SK-N-SH (cell line): ENCODE data around the gene PLB1. TPM values are rescaled to one million over a fixed set of nuclear protein-coding genes. Genes with fewer than 3 reads are reported as not detected.

ENCODE experiments used
- CTCF ChIA-PET: fragments of 300-600, 350-600 bp; formaldehyde crosslinking; extraction: SDS; loops from one replicate; lab custom pipeline; 2021; lab: Yijun Ruan, JAX
- POLR2A ChIA-PET: fragments of 350-600 bp; sonication (Branson Sonifier 250); formaldehyde crosslinking; extraction: SDS; loops from one replicate; lab custom pipeline; 2020; ENCODE audit warnings: antibody characterized with exemption, inconsistent platforms; lab: Yijun Ruan, JAX
- DNase-seq: peaks from one replicate; pipeline ENCODE4 v3.0.0; 2012
- H2AFZ ChIP-seq: fragments of 200-600 bp; sonication (generic); 2 replicates; pipeline ENCODE4 v1.8.1; 2016; ENCODE audit warnings: antibody characterized with exemption, mild to moderate bottlenecking, low read depth
- H3F3A ChIP-seq: fragments of 200-600 bp; sonication (generic); replicated peaks from 2 replicates; pipeline ENCODE3; 2016; ENCODE audit warnings: antibody characterized with exemption, mild to moderate bottlenecking; ENCODE audit not compliant: insufficient read depth
- H3K27ac ChIP-seq, 2 experiments: fragments of 200-500 bp in 1 of 2; fragments of 200-600 bp in 1 of 2; sonication (Bioruptor generic) in 1 of 2; sonication (generic), shearing (Covaris generic) in 1 of 2; 2 replicates each; pipeline versions ENCODE4 v1.5.1 to v1.6.1; 2014 to 2016; ENCODE audit warnings: low read depth in 2 of 2, inconsistent platforms in 1 of 2, low read length in 1 of 2, mild to moderate bottlenecking in 1 of 2, mixed read lengths in 1 of 2
- H3K27me3 ChIP-seq: fragments of 200-600 bp; sonication (generic), shearing (Covaris generic); 2 replicates; pipeline ENCODE4 v1.6.1; 2016; ENCODE audit warnings: mixed run types; ENCODE audit not compliant: insufficient read depth
- H3K36me3 ChIP-seq, 2 experiments: fragments of 200-500 bp in 1 of 2; fragments of 200-600 bp in 1 of 2; sonication (Bioruptor generic) in 1 of 2; sonication (generic) in 1 of 2; replicated peaks in 1 of 2; 2 replicates each; pipeline versions ENCODE3 to v1.5.1; 2014 to 2016; ENCODE audit warnings: low read length in 1 of 2, mild to moderate bottlenecking in 1 of 2; ENCODE audit not compliant: insufficient read depth in 2 of 2, control insufficient read depth in 1 of 2
- H3K4me1 ChIP-seq, 2 experiments: fragments of 200-500 bp in 1 of 2; fragments of 200-600 bp in 1 of 2; sonication (Bioruptor generic) in 1 of 2; sonication (generic), shearing (Covaris generic) in 1 of 2; 2 replicates each; pipeline versions ENCODE4 v1.5.1 to v1.6.1; 2014 to 2016; ENCODE audit warnings: low read depth in 1 of 2, low read length in 1 of 2, mixed run types in 1 of 2; ENCODE audit not compliant: insufficient read depth in 2 of 2, control insufficient read depth in 1 of 2
- H3K4me2 ChIP-seq: fragments of 200-600 bp; sonication (generic), shearing (Covaris generic); 2 replicates; pipeline ENCODE4 v1.6.1; 2017; ENCODE audit warnings: mixed run types
- H3K4me3 ChIP-seq, 2 experiments: fragments of 200-500 bp in 1 of 2; fragments of 200-600 bp in 1 of 2; sonication (Bioruptor generic) in 1 of 2; sonication (generic), shearing (Covaris generic) in 1 of 2; 2 replicates each; pipeline versions ENCODE4 v1.5.1 to v1.8.1; 2014 to 2016; ENCODE audit warnings: low read depth in 2 of 2, inconsistent platforms in 1 of 2, low read length in 1 of 2, mild to moderate bottlenecking in 1 of 2, mixed read lengths in 1 of 2, moderate library complexity in 1 of 2
- H3K79me2 ChIP-seq: fragments of 200-600 bp; sonication (generic); 2 replicates; pipeline ENCODE4 v1.8.1; 2017; ENCODE audit warnings: mild to moderate bottlenecking; ENCODE audit not compliant: insufficient read depth
- H3K9ac ChIP-seq: fragments of 200-600 bp; sonication (generic); 2 replicates; pipeline ENCODE4 v1.6.1; 2017; ENCODE audit warnings: mixed run types
- H3K9me2 ChIP-seq: fragments of 200-600 bp; sonication (generic); 2 replicates; pipeline ENCODE4 v1.6.1; 2017; ENCODE audit warnings: mixed run types
- H3K9me3 ChIP-seq: fragments of 200-600 bp; sonication (generic); 2 replicates; pipeline ENCODE4 v1.6.1; 2017; ENCODE audit warnings: mixed run types, mild to moderate bottlenecking, moderate library complexity
- H4K20me1 ChIP-seq: fragments of 200-600 bp; sonication (generic); 2 replicates; pipeline ENCODE4 v1.6.1; 2017; ENCODE audit warnings: mild to moderate bottlenecking, mixed run types; ENCODE audit not compliant: insufficient read depth
- CTCF ChIP-seq: fragments of 200-600 bp; sonication (generic); IDR thresholded peaks from 2 replicates; pipeline ENCODE4 v1.6.1; 2017; ENCODE audit warnings: antibody characterized with exemption, mild to moderate bottlenecking, moderate library complexity
- EP300 ChIP-seq, 2 experiments: IDR thresholded peaks; 2 replicates each; pipeline versions ENCODE4 v1.4.0 to v1.6.1; 2012; ENCODE audit warnings: borderline replicate concordance in 1 of 2, low read depth in 1 of 2, low read length in 1 of 2
- EZH2phosphoT487 ChIP-seq: fragments of 200-600 bp; sonication (generic); IDR thresholded peaks from 2 replicates; pipeline ENCODE4 v1.6.1; 2017; ENCODE audit warnings: low read depth, mixed run types, mild to moderate bottlenecking, antibody characterized with exemption, moderate library complexity, borderline replicate concordance
- FOSL2 ChIP-seq: IDR thresholded peaks from 2 replicates; pipeline ENCODE4 v1.4.0; 2012; ENCODE audit warnings: low read depth, mild to moderate bottlenecking, moderate library complexity, borderline replicate concordance
- FOXM1 ChIP-seq: IDR thresholded peaks from 2 replicates; pipeline ENCODE4 v1.4.0; 2012; ENCODE audit warnings: low read depth, mild to moderate bottlenecking
- GABPA ChIP-seq: IDR thresholded peaks from 2 replicates; pipeline ENCODE4 v1.4.0; 2012; ENCODE audit warnings: low read depth, mild to moderate bottlenecking
- GATA2 ChIP-seq: sonication (generic); formaldehyde crosslinking; IDR thresholded peaks from 2 replicates; pipeline ENCODE4 v1.5.0; 2020; ENCODE audit warnings: mild to moderate bottlenecking, missing genetic modification reagents
- IRF3 ChIP-seq: fragments of 150-350 bp; IDR thresholded peaks from 2 replicates; pipeline ENCODE4 v1.6.1; 2016; ENCODE audit warnings: mild to moderate bottlenecking, low read depth, low read length
- JUND ChIP-seq: IDR thresholded peaks from 2 replicates; pipeline ENCODE4 v1.4.0; 2012
- MAX ChIP-seq: IDR thresholded peaks from 2 replicates; pipeline ENCODE4 v1.4.0; 2012; ENCODE audit warnings: low read depth
- MXI1 ChIP-seq: IDR thresholded peaks from 2 replicates; pipeline ENCODE4 v1.6.1; 2012; ENCODE audit warnings: mild to moderate bottlenecking, low read depth, low read length, improper control_type of control experiment
- NRF1 ChIP-seq: IDR thresholded peaks from 2 replicates; pipeline ENCODE4 v1.6.1; 2012; ENCODE audit warnings: low read depth, mild to moderate bottlenecking, low read length
- PBX3 ChIP-seq: IDR thresholded peaks from 2 replicates; pipeline ENCODE4; 2012
- POLR2AphosphoS5 ChIP-seq: IDR thresholded peaks from 2 replicates; pipeline ENCODE4 v1.6.1; 2012; ENCODE audit warnings: low read depth, low read length
- SIN3A ChIP-seq: IDR thresholded peaks from 2 replicates; pipeline ENCODE4 v1.6.1; 2012; ENCODE audit warnings: low read depth, mild to moderate bottlenecking, low read length, moderate library complexity, borderline replicate concordance
- SMC3 ChIP-seq: IDR thresholded peaks from 2 replicates; pipeline ENCODE4 v1.6.1; 2012; ENCODE audit warnings: low read depth, low read length, improper control_type of control experiment
- TAF1 ChIP-seq: IDR thresholded peaks from 2 replicates; pipeline ENCODE4 v1.6.1; 2012; ENCODE audit warnings: low read depth, mild to moderate bottlenecking, low read length, moderate library complexity, borderline replicate concordance
- TCF12 ChIP-seq: IDR thresholded peaks from 2 replicates; pipeline ENCODE4 v1.4.0; 2012
- TEAD4 ChIP-seq: IDR thresholded peaks from 2 replicates; pipeline ENCODE4 v1.4.0; 2012; ENCODE audit warnings: mild to moderate bottlenecking, borderline replicate concordance; ENCODE audit not compliant: insufficient read depth
- USF1 ChIP-seq: IDR thresholded peaks from 2 replicates; pipeline ENCODE4 v1.4.0; 2012; ENCODE audit warnings: low read depth, borderline replicate concordance
- YY1 ChIP-seq: IDR thresholded peaks from 2 replicates; pipeline ENCODE4 v1.4.0; 2012; ENCODE audit warnings: low read depth, mild to moderate bottlenecking
- ZBTB33 ChIP-seq: IDR thresholded peaks from 2 replicates; pipeline ENCODE4 v1.4.0; 2012; ENCODE audit warnings: low read depth, borderline replicate concordance
- WGBS: methylation state at CpG from one replicate; pipeline ENCODE4 v1.1.6; 2017; ENCODE audit warnings: low lambda C conversion rate; 5-methylcytosine and 5-hydroxymethylcytosine counted together
- polyA plus RNA-seq, 3 experiments: library from polyadenylated mRNA; depleted of rRNA; stranded (reverse); fragments of >200 nt; gene quantifications; 2 replicates each; pipeline ENCODE4 v1.2.3, GENCODE V29; 2012

The PLB1 gene
- polyA plus RNA-seq, 1 of the 3 experiments (the other 2 are of a cell fraction), result 0.10 TPM

GRCh38 chr2:28600181-28600580, 104.3 kb downstream of the PLB1 start:
- Histone ChIP-seq H3F3A (peaks cover 8% of the 10 kb centered on the region), H4K20me1 (no peaks in the 10 kb centered on the region), H3K9me2 (no peaks in the 10 kb centered on the region), H3K9me3 (no peaks in the 10 kb centered on the region), H3K4me1 (no peaks in the 10 kb centered on the region), H2AFZ (no peak overlapping the region), H3K9ac (no peak overlapping the region), H3K36me3 (no peaks in the 10 kb centered on the region), H3K4me2 (no peak overlapping the region), H3K4me3 (no peak overlapping the region), H3K79me2 (no peaks in the 10 kb centered on the region), H3K27ac (no peak overlapping the region), H3K27me3 (no peaks in the 10 kb centered on the region)
- POLR2A ChIA-PET, result no interaction called here
- CTCF ChIA-PET, result interaction anchor here (1.4 kb wide), 1 partner anchor 154 kb away, joined by 4 read pairs; no protein-coding TSS in a partner anchor
- no peak for TF ChIP-seq JUND
- TF ChIP-seq FOSL2, result no peak
- no peak for TF ChIP-seq PBX3
- TF ChIP-seq EZH2phosphoT487, result no peak
- TF ChIP-seq USF1, result no peak
- no peak for TF ChIP-seq EP300 (IDR thresholded peaks at IDR 0.05; ENCODE audit: borderline replicate concordance in 1 of 2, low read depth in 1 of 2, low read length in 1 of 2)
- no peak for TF ChIP-seq GATA2 (CRISPR knock-in tag)
- TF ChIP-seq ZBTB33, result no peak
- no peak for TF ChIP-seq YY1
- no peak for TF ChIP-seq TCF12
- TF ChIP-seq NRF1, result no peak
- TF ChIP-seq FOXM1, result no peak
- TF ChIP-seq TEAD4, result no peak
- no peak for TF ChIP-seq SMC3
- TF ChIP-seq MXI1, result no peak
- WGBS, result 94% methylated on average over 5 of the region's 5 CpGs
- no peak for DNase-seq

- no peaks in the 10 kb centered on the region for H4K20me1 ChIP-seq
- POLR2A ChIA-PET, result no interaction called here
- CTCF ChIA-PET, result interaction anchor here (1.5 to 3.4 kb wide), 2 partner anchors 8 to 12 kb away, joined by 4 to 33 read pairs; no protein-coding TSS in a partner anchor
- WGBS, result 88% methylated on average over 2 of the region's 2 CpGs
- H3K27ac ChIP-seq, result no peak overlapping the region
- no peaks in the 10 kb centered on the region for H3K9me3 ChIP-seq
- TF ChIP-seq TAF1 (no peak), EP300 (IDR thresholded peaks at IDR 0.05; ENCODE audit: borderline replicate concordance in 1 of 2, low read depth in 1 of 2, low read length in 1 of 2) (no peak), POLR2AphosphoS5 (no peak), SIN3A (no peak), IRF3 (no peak), MAX (no peak), CTCF (no peak), GABPA (no peak), FOXM1 (no peak), SMC3 (no peak)
- H2AFZ ChIP-seq, result no peak overlapping the region
- no peaks in the 10 kb centered on the region for H3K4me1 ChIP-seq
- H3K36me3 ChIP-seq, result no peaks in the 10 kb centered on the region
- H3K79me2 ChIP-seq, result no peaks in the 10 kb centered on the region
- no peak overlapping the region for H3K9ac ChIP-seq
- DNase-seq, result no peak
- no peak overlapping the region for H3K4me3 ChIP-seq
- no peak overlapping the region for H3K4me2 ChIP-seq
- no peaks in the 10 kb centered on the region for H3K9me2 ChIP-seq
- H3K27me3 ChIP-seq, result no peaks in the 10 kb centered on the region
- peaks cover 2% of the 10 kb centered on the region for H3F3A ChIP-seq
These were observed 105.8 kb downstream of the PLB1 start for GRCh38 chr2:28601616-28602015.
